Hepatocyte (in vitro differentiated cells): ENCODE measurements around the gene RBM15.

Source experiments
- CTCF ChIP-seq: fragments of 200-600 bp; sonication (generic); IDR thresholded peaks from 2 replicates; pipeline ENCODE4 v1.5.1; 2016; ENCODE audit warnings: antibody characterized with exemption, mild to moderate bottlenecking; ENCODE audit not compliant: poor library complexity
- EZH2 ChIP-seq: fragments of 200-600 bp; sonication (generic); IDR thresholded peaks from 2 replicates; pipeline ENCODE4 v1.6.1; 2016; ENCODE audit warnings: antibody characterized with exemption, mild to moderate bottlenecking, borderline replicate concordance

DNA sequence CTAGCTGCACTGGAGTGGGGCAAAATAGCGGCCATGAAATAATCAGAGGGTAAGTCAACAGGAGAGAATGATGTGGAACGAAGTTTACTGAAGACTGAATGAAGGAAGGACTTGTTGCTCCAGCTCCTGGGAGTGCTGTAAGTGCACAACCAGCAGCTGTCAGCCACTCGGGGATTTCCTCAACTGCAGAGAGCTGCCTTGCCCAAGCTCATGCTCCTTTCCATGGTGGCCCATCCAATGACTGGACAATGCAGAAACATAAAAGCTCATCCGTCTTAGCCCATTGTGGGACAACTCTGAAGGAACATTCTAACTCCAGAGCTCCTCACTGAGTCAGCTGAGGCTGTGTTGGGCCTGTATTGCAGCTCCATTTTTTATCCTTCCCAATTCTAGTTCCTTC, 21.1 kb upstream of the RBM15 start:
- TF ChIP-seq CTCF: no peak
- no peak for TF ChIP-seq EZH2
